ENCODE results near the gene ALK.

GRCh38 chr2:29741132-29741531 lies 180.3 kb downstream of the ALK start:
- TF ChIP-seq CTCF (IDR thresholded peaks at IDR 0.05) (no peak), POLR2A (IDR thresholded peaks at IDR 0.05) (no peak)
